ENCODE data around the gene CDC40.
"Not testable (repeated sequence)": the region's sequence is repeated elsewhere in the genome, so short reads cannot be mapped to it uniquely, and the experiment has no call there.

The CDC40 gene

DNA sequence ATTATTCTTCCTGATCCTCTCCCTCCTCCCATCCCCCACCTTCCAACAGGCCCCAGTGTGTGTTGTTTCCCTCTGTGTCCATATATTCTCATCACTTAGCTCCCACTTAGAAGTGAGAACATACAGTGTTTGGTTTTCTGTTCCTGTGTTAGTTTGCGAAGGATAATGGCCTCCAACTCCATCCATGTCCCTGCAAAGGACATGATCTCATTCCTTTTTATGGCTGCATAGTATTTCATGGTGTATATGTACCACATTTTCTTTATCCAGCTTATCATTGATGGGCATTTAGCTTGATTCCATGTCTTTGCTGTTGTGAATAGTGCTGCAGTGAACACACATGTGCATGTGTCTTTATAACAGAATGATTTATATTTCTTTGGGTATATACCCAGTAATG lies 55.8 kb downstream of the CDC40 start:
- not testable (repeated sequence) for H3K9me3 Mint-ChIP-seq; H3K4me3 Mint-ChIP-seq; H3K4me1 Mint-ChIP-seq; H3K36me3 Mint-ChIP-seq; DNase-seq (ENCODE audit: low spot score in 2 of 2); H3K27ac Mint-ChIP-seq; ATAC-seq

DNA sequence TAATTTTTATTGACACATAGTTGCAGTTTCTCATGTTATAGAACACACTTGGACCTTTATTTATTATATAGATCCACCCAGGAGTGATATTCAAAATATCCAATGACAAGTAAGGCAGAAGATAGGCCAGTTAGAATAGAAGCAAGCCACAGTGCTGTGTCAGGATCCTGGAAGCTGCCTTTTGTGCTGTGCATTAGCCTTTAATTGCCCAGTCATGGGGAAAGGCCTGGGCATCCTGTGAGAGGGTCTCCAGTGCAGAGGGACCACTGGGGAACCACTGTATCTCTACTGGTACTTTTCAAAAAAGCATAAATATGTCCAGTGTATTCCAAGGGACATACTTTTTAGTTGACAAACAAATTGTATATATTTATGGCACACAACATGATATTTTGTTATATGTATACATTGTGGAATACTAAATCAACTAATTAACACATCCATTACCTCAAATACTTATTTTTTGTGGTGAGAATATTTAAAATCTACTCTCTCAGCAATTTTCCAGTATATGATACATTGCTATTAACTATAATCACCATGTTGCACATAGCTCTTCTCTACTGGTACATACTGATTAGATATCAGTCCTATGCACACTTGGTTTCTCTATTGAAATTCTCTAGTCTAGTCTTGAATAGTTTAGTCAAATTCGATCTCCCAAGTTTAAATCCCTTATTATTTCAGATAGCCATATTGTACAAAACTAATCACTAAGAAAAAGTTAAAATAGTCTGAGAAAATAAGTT lies 59.5 kb downstream of the CDC40 start:
- Mint-ChIP-seq H3K4me3 (no peak overlapping the region), H3K27ac (no peak overlapping the region), H3K4me1 (no peaks in the 10 kb centered on the region), H3K36me3 (peaks cover 6% of the 10 kb centered on the region), H3K9me3 (no peaks in the 10 kb centered on the region)
- ATAC-seq (no peak), DNase-seq (ENCODE audit: low spot score in 2 of 2) (no peak)

DNA sequence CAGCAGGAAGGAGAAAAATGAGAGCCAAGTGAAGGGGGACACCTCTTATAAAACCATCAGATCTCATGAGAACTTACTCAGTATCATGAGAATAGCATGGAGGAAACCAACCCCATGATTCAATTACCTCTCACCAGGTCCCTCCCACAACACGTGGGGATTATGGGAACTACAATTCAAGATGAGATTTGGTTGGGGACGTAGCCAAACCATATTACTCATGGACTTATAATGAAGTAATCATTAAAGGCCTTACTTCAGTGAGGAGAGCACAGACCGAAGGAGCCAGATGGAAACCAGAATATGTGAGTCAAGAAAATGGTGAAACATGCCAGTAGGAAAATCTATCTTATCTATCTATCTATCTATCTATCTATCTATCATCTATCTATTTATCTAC lies 64.4 kb downstream of the CDC40 start:
- H3K9me3 Mint-ChIP-seq; H3K4me1 Mint-ChIP-seq; H3K36me3 Mint-ChIP-seq; H3K4me3 Mint-ChIP-seq; H3K27ac Mint-ChIP-seq; DNase-seq (ENCODE audit: low spot score in 2 of 2); ATAC-seq: not testable (repeated sequence)

DNA sequence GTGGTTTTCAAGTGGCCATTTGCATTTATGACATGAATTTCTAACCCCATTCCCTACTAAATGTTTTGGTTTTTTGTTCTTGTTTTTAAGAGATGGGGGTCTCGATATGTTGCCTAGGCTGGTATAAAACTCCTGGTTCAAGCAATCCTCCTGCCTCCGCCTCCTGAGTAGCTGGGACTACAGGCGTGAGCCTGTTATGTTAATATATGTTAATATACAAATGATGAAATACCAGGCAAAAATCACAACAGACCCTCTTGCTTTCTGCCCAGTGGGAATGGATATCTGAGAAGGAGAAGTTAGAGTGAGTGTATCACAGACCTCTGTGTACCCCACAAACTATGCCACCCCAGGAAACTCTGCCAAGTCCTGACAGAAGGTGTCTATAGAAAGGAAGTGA lies 66.2 kb downstream of the CDC40 start:
- ATAC-seq: no peak
- no peaks in the 10 kb centered on the region for H3K4me1 Mint-ChIP-seq
- H3K36me3 Mint-ChIP-seq: no peaks in the 10 kb centered on the region
- no peak overlapping the region for H3K4me3 Mint-ChIP-seq
- no peak overlapping the region for H3K27ac Mint-ChIP-seq
- H3K9me3 Mint-ChIP-seq: no peaks in the 10 kb centered on the region
- no peak for DNase-seq (ENCODE audit: low spot score in 2 of 2)

DNA sequence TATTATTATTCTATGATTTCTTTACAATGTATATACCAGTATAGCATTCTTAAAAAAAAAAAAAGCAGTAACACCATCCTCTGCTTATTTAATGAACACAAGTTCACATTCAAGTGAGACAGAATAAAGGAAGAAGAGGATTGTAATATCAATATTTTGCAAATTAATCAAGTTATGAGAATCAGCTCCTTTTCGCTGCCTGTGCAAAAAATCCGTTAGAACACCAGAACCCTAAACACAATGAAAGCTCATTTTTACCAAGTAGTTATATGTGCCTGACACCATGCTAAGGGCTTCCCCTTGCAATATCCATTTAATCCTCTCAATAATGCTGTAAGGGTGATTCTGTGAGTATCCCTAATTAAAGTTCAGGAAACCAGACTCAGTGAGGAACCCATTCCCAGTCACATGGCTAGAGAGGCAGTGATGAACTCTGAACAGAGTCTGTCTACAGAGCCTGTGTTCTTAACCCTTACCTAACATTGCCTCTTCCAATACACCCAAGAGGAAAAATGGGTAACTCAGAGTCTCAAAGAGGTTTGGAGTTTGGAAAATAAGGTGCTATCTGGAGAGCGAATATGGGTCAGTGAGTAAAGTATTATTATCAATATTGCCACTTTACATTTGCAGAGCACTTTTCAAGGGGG lies 66.8 kb downstream of the CDC40 start:
- ATAC-seq (no peak), DNase-seq (ENCODE audit: low spot score in 2 of 2) (no peak)
- Mint-ChIP-seq H3K4me3 (no peak overlapping the region), H3K9me3 (no peaks in the 10 kb centered on the region), H3K4me1 (no peaks in the 10 kb centered on the region), H3K36me3 (no peaks in the 10 kb centered on the region), H3K27ac (no peak overlapping the region)

DNA sequence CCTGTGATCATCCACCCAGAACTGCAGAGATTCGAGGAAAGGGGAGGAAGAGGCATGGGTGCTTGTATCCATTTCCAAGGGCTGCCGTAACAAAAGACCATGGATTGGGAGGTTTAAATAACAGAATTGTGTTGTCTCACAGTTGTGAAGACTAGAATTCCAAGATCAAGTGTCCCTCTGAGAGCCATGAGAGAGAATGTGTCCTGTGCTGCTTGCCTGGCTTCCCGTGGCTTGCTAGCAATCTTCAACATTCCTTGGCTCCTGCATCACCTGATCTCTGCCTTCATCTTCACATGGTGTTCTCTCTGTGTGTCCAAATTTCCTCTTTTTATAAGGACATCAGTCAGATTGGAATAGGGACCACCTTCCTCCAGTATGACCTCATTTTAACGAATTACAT lies 69.8 kb downstream of the CDC40 start:
- Mint-ChIP-seq H3K9me3 (no peaks in the 10 kb centered on the region), H3K36me3 (no peaks in the 10 kb centered on the region), H3K4me1 (no peaks in the 10 kb centered on the region), H3K4me3 (no peak overlapping the region), H3K27ac (no peak overlapping the region)
- no peak for ATAC-seq
- DNase-seq (ENCODE audit: low spot score in 2 of 2): no peak

DNA sequence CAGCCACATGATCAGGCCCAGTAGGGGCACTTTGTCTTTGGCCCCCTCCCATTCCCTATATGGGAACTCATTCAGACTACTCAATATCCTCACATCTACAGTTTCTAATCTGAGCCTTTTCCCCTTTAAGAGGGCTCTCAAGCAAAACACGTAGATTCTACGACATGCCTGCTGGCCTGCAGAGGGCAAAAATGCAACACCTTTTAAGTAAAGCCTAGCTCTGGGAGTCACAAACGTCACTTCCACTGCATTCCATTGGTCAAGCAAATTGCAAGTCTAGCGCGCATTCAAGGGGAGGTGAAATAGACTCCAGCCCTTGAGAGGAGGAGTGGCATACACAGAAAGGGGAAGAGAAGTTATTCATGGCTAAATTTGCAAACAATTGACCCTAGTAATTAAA lies 70.6 kb downstream of the CDC40 start:
- Mint-ChIP-seq H3K9me3 (no peaks in the 10 kb centered on the region), H3K27ac (no peak overlapping the region), H3K4me1 (no peaks in the 10 kb centered on the region), H3K36me3 (no peaks in the 10 kb centered on the region), H3K4me3 (no peak overlapping the region)
- no peak for ATAC-seq
- no peak for DNase-seq (ENCODE audit: low spot score in 2 of 2)

DNA sequence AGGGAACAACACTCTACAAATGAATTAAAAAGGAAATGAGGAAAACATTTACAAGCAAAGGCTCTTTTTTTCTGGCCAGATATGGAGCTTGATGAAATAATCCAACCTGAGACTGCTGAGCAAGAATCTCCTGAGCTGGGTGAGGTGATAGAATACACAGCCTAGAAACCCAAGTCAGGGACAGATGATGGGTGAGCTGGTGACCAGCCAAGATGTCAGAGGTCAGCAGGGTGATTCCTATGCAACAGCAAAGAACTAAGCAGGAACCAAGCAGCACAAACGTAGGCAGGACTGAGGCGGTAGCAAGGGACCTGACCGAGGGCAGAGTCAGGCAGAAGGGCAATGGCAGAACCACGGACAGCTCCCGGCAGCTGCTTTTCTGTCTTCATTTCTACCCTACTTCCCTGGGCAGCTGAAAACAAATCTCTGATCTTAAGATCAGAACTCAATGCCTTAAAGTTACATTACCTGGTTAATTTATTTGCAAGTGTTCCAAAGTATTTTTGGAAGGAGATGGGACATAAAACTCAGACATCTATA lies 75.1 kb downstream of the CDC40 start:
- ATAC-seq (no peak), DNase-seq (ENCODE audit: low spot score in 2 of 2) (no peak)
- Mint-ChIP-seq H3K36me3 (no peaks in the 10 kb centered on the region), H3K4me1 (no peaks in the 10 kb centered on the region), H3K27ac (no peak overlapping the region), H3K4me3 (no peak overlapping the region), H3K9me3 (peaks cover 4% of the 10 kb centered on the region)

DNA sequence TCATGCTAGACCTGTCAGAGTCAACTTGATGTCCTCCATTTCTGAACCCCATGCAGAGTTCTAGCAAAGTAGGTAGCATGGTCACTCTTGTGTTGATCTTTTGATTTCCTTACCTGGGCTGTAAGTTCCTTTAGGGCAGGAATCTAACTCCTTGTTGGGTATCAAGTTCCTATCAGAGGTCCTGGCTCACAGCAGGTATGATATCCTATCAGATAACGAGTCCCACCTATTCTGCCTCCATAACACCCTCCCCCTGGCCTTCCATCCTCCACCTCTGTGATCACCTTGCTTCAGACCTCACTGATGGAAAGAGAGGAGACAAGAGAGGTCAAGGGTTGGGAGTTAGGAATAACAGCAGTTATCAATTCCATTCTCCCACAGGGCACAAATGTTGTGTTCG lies 76.1 kb downstream of the CDC40 start:
- ATAC-seq (no peak), DNase-seq (ENCODE audit: low spot score in 2 of 2) (no peak)
- H3K36me3 Mint-ChIP-seq: no peaks in the 10 kb centered on the region
- peaks cover 4% of the 10 kb centered on the region for H3K9me3 Mint-ChIP-seq
- H3K4me3 Mint-ChIP-seq: no peak overlapping the region
- no peaks in the 10 kb centered on the region for H3K4me1 Mint-ChIP-seq
- H3K27ac Mint-ChIP-seq: no peak overlapping the region

DNA sequence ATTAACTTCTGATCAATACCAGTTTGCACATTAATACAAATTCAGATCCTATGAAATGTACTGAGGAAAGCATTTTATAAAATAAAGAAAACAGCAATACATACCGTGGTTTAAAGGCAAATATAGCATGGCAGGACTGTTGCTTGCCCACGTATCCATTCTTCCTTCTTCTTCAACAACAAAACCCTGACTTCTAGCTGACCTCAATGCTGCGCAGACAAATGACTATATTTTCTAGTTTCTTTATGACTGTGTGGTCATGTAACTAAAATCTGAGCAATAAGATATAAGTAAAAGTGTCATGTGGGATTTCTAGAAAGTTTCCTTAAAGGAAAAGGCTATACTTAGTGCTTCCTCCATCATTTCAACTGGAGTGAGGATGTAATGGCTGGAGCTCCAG lies 85.0 kb downstream of the CDC40 start:
- H3K27ac Mint-ChIP-seq: no peak overlapping the region
- no peaks in the 10 kb centered on the region for H3K36me3 Mint-ChIP-seq
- DNase-seq (ENCODE audit: low spot score in 2 of 2): no peak
- H3K4me3 Mint-ChIP-seq: no peak overlapping the region
- ATAC-seq: peak; percentile 69
- no peaks in the 10 kb centered on the region for H3K4me1 Mint-ChIP-seq
- peaks cover 2% of the 10 kb centered on the region for H3K9me3 Mint-ChIP-seq

DNA sequence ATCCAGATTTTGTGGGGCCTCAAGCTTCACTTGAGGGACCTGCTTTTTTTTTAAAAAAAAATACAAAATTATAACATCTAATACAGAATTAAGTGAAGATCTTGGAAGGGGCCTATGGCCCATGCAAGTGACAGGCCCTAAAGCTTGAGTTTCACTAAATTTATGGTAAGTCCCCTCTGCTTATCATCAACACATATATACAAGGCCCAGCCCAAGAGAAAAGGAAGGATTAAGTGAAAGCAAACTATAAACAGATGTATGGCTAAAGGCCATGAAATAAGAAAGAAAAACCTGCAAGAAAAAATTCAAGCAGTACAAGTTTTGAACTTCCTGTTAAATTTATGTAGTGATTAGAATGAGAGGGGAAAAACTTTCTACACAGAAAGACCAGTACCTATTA lies 86.8 kb downstream of the CDC40 start:
- no peak for DNase-seq (ENCODE audit: low spot score in 2 of 2)
- Mint-ChIP-seq H3K4me3 (no peak overlapping the region), H3K27ac (no peak overlapping the region), H3K4me1 (no peaks in the 10 kb centered on the region), H3K9me3 (peaks cover 2% of the 10 kb centered on the region), H3K36me3 (no peaks in the 10 kb centered on the region)
- no peak for ATAC-seq

DNA sequence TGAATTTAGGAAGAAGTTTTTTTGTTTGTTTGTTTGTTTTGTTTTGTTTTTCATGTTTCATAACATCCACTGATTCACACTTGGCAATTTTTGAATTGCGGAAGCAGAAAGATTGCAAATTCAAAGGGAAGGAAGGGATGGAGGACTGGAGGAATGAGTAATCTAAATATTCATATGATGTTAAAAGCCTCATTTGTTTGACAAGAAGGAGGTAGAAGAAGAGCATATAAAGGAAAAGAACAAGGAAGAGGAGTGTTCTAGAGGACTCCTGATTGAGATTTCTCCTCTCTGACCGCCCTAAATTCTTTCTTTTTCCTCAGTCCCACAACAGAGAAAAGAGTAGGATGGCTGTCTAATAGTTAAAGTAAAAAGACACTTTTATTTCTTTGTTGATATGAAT lies 89.4 kb downstream of the CDC40 start:
- Mint-ChIP-seq H3K9me3 (peaks cover 2% of the 10 kb centered on the region), H3K4me1 (no peaks in the 10 kb centered on the region), H3K4me3 (no peak overlapping the region), H3K36me3 (no peaks in the 10 kb centered on the region), H3K27ac (no peak overlapping the region)
- ATAC-seq (no peak), DNase-seq (ENCODE audit: low spot score in 2 of 2) (no peak)

DNA sequence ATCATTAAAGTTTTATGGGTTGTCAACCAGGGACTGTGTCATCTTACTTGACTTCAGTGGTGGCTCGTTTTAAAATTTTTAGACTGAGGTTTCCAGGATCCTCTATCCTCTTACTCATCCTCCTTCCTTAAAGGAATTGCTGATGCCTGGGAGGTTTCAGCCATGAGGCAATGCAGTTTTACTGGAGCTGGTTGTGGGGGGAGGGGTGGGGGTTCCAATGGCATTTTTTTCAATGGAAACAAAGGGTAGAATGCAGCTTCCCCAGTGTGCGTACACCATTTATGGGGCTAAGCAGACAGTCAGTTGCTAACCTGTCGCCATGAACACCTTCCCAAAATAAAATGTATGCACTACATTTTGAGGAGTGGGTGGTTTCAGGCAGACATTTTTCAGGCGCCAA lies 89.9 kb downstream of the CDC40 start:
- Mint-ChIP-seq H3K4me3 (no peak overlapping the region), H3K27ac (no peak overlapping the region), H3K9me3 (peaks cover 2% of the 10 kb centered on the region), H3K4me1 (no peaks in the 10 kb centered on the region), H3K36me3 (no peaks in the 10 kb centered on the region)
- no peak for DNase-seq (ENCODE audit: low spot score in 2 of 2)
- no peak for ATAC-seq

DNA sequence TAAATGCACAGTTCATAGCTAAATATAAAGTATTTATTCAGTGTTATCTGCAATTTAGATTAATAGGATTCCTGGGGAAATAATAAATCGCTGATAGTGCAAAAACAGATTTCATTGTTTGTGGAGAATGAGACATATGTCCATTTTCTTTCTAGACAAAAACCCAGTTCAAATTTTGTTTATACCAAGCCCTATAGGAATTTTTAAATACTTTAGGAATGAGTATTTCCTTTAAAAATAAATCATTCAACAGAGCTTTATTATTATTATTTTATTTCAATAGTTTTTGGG lies 91.5 kb downstream of the CDC40 start:
- Mint-ChIP-seq H3K27ac (no peak overlapping the region), H3K4me1 (no peaks in the 10 kb centered on the region), H3K9me3 (peaks cover 2% of the 10 kb centered on the region), H3K36me3 (no peaks in the 10 kb centered on the region), H3K4me3 (no peak overlapping the region)
- DNase-seq (ENCODE audit: low spot score in 2 of 2): no peak
- no peak for ATAC-seq

DNA sequence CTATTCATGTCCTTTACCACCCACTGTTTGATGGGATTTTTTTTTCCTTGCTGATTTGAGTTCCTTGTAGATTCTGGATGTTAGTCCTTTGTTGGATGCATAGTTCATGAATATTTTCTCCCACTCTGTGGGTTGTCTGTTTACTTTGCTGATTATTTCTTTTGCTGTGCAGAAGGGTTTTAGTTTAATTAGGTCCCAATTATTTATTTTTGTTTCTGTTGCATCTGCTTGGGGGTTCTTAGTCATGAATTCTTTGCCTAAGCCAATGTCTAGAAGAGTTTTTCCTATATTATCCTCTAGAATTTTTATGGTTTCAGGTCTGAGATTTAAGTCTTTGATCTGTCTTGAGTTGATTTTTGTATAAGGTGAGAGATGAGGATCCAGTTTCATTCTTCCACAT lies 92.6 kb downstream of the CDC40 start:
- H3K9me3 Mint-ChIP-seq; H3K4me3 Mint-ChIP-seq; ATAC-seq; H3K36me3 Mint-ChIP-seq; H3K27ac Mint-ChIP-seq; DNase-seq (ENCODE audit: low spot score in 2 of 2); H3K4me1 Mint-ChIP-seq: not testable (repeated sequence)

DNA sequence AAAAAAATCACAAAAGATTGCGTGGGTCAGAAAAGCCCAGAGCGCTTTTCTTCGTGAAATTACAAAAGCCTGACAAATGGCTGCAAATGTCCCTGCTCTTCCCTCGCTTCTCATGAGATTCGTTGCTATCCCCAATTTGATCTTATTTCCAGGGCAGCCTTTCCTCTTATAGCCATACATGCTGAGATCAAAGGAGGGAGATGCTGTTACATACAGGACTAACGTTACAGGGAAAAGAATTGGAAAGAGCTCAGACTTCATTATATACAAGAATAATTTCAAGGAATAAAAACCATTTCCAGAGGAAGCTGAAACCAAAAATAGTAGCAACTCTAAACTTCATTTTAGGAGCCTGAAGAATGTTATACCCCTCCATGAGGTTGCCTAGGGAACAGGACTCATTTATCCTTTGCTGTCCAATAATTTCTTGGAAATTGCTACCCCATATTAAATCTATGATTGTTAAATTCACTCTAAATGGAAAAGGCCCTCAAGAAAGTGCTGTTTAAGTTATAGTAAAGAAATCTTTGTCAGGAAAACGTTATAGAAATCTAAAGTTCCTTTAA lies 97.0 kb downstream of the CDC40 start:
- Mint-ChIP-seq H3K4me3 (no peak overlapping the region), H3K4me1 (no peaks in the 10 kb centered on the region), H3K27ac (no peak overlapping the region), H3K9me3 (peaks cover 3% of the 10 kb centered on the region), H3K36me3 (no peaks in the 10 kb centered on the region)
- ATAC-seq (no peak), DNase-seq (ENCODE audit: low spot score in 2 of 2) (no peak)

All from stimulated activated effector memory CD8-positive, alpha-beta T cell treated with anti-CD3 and anti-CD28 coated beads, Interleukin-12 subunit alpha, Interleukin-12 subunit beta, amount 100 ng/mL, for 72 hours (primary cell).